ENCODE data around the gene DENND10. TPM values are rescaled to one million over a fixed set of nuclear protein-coding genes. Genes with fewer than 3 reads are reported as not detected.
A peak's percentile ranks its signal among the peaks of the same experiment; 100 is the strongest.

The DENND10 gene
- total and polyA plus RNA-seq, 8 donors, result 8.9 to 82.3 (median 27.9) TPM

- 81 to 86% (median 83%) methylated on average over 13 of the region's 13 CpGs for WGBS, 5 donors
- intact Hi-C loops (cut with DNase I; ENCODE audit: low total_unique reads), result no loop called here
- Histone ChIP-seq H3K36me3 (peaks cover 0 to 51% (median 43%) of the 10 kb centered on the region in 4 donors), H3K4me1 (peaks cover 0 to 12% (median 4%) of the 10 kb centered on the region in 4 donors), H3K27ac (no peak overlapping the region), H3K9me3 (no peaks in the 10 kb centered on the region), H3K27me3 (no peaks in the 10 kb centered on the region), H3K4me3 (no peak overlapping the region)
- DNase-seq, result peak; percentile 31 to 54
- TF ChIP-seq POLR2A (IDR thresholded peaks at IDR 0.05), result no peak
- TF ChIP-seq EP300 (IDR thresholded peaks at IDR 0.05), result no peak
- TF ChIP-seq, protein P1, sequence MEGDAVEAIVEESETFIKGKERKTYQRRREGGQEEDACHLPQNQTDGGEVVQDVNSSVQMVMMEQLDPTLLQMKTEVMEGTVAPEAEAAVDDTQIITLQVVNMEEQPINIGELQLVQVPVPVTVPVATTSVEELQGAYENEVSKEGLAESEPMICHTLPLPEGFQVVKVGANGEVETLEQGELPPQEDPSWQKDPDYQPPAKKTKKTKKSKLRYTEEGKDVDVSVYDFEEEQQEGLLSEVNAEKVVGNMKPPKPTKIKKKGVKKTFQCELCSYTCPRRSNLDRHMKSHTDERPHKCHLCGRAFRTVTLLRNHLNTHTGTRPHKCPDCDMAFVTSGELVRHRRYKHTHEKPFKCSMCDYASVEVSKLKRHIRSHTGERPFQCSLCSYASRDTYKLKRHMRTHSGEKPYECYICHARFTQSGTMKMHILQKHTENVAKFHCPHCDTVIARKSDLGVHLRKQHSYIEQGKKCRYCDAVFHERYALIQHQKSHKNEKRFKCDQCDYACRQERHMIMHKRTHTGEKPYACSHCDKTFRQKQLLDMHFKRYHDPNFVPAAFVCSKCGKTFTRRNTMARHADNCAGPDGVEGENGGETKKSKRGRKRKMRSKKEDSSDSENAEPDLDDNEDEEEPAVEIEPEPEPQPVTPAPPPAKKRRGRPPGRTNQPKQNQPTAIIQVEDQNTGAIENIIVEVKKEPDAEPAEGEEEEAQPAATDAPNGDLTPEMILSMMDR (IDR thresholded peaks at IDR 0.05), result peak in 5 of 7 experiments; percentile 14 to 42 (median 29)
- TF ChIP-seq POLR2AphosphoS5 (IDR thresholded peaks at IDR 0.05), result no peak
Observed at GRCh38 chr10:119139464-119140067, 35.7 kb downstream of the DENND10 start.

- TF ChIP-seq, protein P1 (IDR thresholded peaks at IDR 0.05), result no peak
- TF ChIP-seq POLR2AphosphoS5 (IDR thresholded peaks at IDR 0.05), result no peak
- no peak for TF ChIP-seq EP300 (IDR thresholded peaks at IDR 0.05)
- TF ChIP-seq POLR2A (IDR thresholded peaks at IDR 0.05), result no peak
- 85 to 90% (median 88%) methylated on average over 21 of the region's 21 CpGs for WGBS, 5 donors
- H3K36me3 ChIP-seq, result peaks cover 4 to 62% (median 48%) of the 10 kb centered on the region in 4 donors
- intact Hi-C loops (cut with DNase I; ENCODE audit: low total_unique reads), result no loop called here
- H3K9me3 ChIP-seq, result no peaks in the 10 kb centered on the region
- H3K4me1 ChIP-seq, result peaks cover 0 to 5% (median 4%) of the 10 kb centered on the region in 4 donors
- no peaks in the 10 kb centered on the region for H3K27me3 ChIP-seq
- no peak for DNase-seq
- H3K27ac ChIP-seq, result no peak overlapping the region
- H3K4me3 ChIP-seq, result no peak overlapping the region
Observed at GRCh38 chr10:119140603-119141245, 36.8 kb downstream of the DENND10 start.

DNA sequence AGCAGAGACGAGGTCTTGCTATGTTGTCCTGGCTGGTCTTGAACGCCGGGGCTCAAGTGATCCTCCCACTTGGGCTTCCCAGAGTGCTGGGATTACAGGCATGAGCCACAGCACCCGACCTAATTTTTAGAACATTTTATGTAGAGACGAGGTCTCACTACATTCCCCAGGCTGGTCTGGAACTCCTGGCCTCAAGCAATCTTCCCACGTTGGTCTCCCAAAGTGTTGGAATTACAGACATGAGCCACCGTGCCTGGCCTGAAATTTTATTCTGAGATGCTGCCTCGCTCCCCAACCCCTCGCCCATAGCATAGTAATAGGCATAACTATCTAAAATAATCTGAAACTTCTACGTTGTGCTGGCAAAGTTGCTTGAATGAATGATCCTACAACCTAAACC lies 39.7 kb downstream of the DENND10 start:
- TF ChIP-seq POLR2AphosphoS5 (IDR thresholded peaks at IDR 0.05) (no peak), EP300 (IDR thresholded peaks at IDR 0.05) (no peak), POLR2A (IDR thresholded peaks at IDR 0.05) (no peak)
- TF ChIP-seq, protein P1 (IDR thresholded peaks at IDR 0.05), result no peak
- DNase-seq, result no peak
- Histone ChIP-seq H3K27ac (no peak overlapping the region), H3K27me3 (no peaks in the 10 kb centered on the region), H3K36me3 (peaks cover 13 to 87% (median 67%) of the 10 kb centered on the region in 4 donors), H3K4me1 (no peaks in the 10 kb centered on the region), H3K9me3 (no peaks in the 10 kb centered on the region), H3K4me3 (no peak overlapping the region)
- WGBS, 5 donors, result 89 to 96% (median 89%) methylated on average over 9 to 10 of the region's 10 CpGs
- intact Hi-C loops (cut with DNase I; ENCODE audit: low total_unique reads), result no loop called here

DNA sequence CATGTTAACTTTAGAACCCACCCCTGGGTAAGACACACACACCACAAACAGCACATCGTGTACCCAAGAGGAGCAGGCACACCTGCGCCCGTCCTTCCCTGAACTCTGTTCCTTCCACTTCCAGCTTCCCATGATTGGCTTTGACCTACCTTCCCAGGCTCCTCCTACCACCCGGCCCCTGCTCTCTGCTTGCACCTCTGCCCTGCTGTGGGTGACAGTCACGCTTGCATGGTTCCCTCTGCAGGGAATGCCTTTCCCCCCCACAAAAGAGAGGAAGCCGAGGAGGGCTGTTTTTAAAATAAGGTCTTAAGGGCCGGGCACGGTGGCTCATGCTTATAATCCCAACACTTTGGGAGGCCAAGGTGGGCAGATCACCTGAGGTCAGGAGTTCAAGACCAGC lies 45.2 kb downstream of the DENND10 start:
- Histone ChIP-seq H3K27me3 (no peaks in the 10 kb centered on the region), H3K4me1 (no peaks in the 10 kb centered on the region), H3K9me3 (no peaks in the 10 kb centered on the region), H3K4me3 (no peak overlapping the region), H3K27ac (no peak overlapping the region), H3K36me3 (peaks cover 40 to 95% (median 92%) of the 10 kb centered on the region in 4 donors)
- DNase-seq, result no peak
- TF ChIP-seq POLR2A (IDR thresholded peaks at IDR 0.05) (no peak), POLR2AphosphoS5 (IDR thresholded peaks at IDR 0.05) (no peak), EP300 (IDR thresholded peaks at IDR 0.05) (no peak)
- TF ChIP-seq, protein P1 (IDR thresholded peaks at IDR 0.05), result no peak
- intact Hi-C loops (cut with DNase I; ENCODE audit: low total_unique reads), result no loop called here
- WGBS, 5 donors, result 91 to 97% (median 94%) methylated on average over 8 of the region's 8 CpGs

Data from stomach (tissue), 9 donors.